A204.1 (cell line): Measurements from ENCODE around the gene FLYWCH2.
"Not testable (repeated sequence)": the region's sequence is repeated elsewhere in the genome, so short reads cannot be mapped to it uniquely, and the experiment has no call there.

Source experiments
- FAIRE-seq: peaks from 2 replicates; lab custom pipeline; 2012; peaks lifted over from hg19 to GRCh38; lab: Jason Lieb, UNC

FLYWCH2 gene

GRCh38 chr16:2943716-2944115 lies 60.7 kb downstream of the FLYWCH2 start:
- not testable (repeated sequence) for FAIRE-seq

- FAIRE-seq: no peak
Observed at GRCh38 chr16:2946649-2947048, 63.6 kb downstream of the FLYWCH2 start.
